Measurements from ENCODE around the gene CLDN2. TPM values are rescaled to one million over a fixed set of nuclear protein-coding genes. Genes with fewer than 3 reads are reported as not detected.

CLDN2 gene
- polyA plus RNA-seq, 10 donors: 0.19 to 1.3 (median 0.31) TPM

DNA sequence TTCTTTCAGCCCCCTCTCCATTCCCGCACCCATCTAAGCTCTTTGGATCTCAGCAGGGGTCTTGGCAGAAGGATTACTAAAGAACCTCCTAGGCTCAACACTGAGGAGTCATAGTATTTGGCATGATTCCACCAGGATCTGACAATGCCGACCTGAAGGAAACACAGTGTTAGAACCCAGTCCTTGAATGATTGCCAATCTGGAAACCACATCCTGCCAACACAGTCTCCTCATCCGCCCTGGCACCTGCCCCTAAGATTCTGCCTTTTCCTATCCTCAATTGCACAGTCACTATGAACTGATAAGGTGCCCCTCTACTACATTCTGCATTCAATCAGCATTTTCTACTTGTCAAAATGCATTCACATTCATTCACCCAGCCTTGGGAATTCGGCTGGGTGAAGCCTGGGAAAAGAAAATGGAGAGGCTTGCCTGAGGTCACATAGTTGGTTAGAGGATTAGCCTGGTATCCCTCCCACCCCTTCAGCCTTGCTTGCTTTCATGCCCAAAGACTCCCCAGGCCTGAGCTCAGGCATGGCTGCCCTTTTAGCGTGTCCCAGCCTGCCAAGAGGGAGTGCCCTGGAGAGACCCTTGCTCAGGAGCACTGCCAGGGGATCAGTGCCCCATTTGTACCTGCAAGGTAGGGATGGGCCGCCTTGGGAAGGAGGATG lies 2.2 kb upstream of the CLDN2 start:
- peak in 1 of 3 donors; percentile 16 for DNase-seq

DNA sequence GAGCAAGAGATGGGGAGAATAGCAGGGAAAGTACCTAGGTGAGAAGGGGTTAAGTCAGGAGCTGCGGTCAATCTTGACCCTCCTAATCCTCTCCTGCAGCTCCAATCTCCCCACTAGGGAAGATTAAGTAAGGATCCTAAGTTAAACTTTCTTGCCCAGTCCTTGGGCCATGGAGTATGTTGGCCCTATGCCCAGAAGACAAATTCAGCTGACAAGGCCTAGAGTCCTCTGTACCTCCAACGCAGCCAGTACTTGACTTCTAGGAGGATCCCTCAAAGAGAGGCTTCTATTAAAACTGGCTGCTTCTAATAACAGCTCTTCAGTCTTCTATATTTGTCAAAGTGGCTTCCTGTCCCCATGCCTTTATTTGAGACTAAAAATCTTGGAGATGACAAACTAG lies 1.4 kb downstream of the CLDN2 start:
- DNase-seq: no peak

DNA sequence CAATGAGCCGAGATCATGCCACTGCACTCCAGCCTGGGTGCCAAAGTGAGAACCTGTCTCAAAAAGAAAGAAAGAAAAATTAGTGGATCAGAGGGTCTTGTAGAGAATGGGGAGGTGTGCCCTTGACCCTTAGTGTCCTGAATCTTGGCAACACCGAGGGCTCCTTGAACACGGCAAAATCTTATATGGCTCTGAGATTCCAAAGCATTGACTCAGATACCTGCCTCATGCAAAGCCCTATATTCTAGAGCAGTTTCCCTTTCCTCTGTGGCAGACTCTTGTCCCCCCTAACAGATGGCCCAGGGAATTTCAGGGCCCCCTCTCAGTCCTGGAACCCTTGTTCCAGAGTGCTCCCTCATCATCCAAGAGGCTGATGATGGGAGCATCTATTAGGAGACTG lies 6.8 kb downstream of the CLDN2 start:
- DNase-seq: no peak

DNA sequence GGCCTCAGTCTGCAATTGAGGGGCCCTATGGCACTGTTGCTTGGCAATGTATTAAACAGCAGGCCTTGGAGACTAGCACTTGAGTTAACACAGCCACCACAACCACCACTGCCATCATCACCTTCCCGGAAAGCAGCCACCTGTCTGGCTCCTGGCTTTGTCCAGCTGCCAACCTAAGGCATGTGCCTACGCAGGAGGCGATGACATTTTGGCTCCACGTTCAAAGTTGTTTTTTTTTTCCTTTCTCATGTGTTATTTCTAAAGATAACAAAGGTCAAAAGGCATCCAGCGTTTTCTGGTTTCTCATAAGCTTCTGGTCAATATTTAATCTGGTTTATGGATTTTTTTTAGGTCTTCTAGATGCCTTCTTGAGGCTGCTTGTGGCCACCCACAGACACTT lies 7.5 kb downstream of the CLDN2 start:
- no peak for DNase-seq

DNA sequence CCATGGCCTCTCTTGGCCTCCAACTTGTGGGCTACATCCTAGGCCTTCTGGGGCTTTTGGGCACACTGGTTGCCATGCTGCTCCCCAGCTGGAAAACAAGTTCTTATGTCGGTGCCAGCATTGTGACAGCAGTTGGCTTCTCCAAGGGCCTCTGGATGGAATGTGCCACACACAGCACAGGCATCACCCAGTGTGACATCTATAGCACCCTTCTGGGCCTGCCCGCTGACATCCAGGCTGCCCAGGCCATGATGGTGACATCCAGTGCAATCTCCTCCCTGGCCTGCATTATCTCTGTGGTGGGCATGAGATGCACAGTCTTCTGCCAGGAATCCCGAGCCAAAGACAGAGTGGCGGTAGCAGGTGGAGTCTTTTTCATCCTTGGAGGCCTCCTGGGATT lies 8.0 kb downstream of the CLDN2 start:
- no peak for DNase-seq

DNA sequence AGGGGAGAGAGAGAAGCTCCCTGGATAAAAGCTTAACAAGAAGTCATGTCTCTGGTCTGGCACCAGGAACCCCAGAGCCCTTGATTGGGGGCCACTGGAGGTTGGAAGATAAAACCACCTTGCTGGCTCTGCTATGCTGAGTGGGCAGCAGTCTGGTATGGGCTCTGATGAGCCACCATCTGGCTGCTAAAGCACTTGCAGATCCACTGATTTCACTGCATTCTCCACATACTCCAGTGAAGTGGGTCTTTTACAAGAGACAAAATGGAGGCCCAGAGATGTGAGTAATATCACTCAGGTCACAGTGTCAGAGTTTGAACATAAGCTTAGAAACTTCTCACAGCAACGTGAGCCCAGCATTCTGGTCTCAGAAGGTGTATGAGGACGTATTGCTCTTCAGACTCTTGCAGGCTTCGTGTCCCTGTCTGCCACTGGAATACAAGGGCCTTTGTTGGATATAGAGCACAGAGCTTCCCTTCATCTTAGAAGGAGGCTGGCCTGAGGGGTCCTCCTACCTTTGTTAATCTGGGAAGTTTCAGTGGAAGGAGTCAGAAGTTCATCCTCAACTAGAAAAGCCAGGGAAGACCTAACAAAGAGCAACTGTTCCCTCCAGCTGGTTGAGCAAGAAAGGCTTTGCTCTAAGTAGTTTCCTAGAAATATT lies 11.8 kb downstream of the CLDN2 start:
- no peak for DNase-seq

DNA sequence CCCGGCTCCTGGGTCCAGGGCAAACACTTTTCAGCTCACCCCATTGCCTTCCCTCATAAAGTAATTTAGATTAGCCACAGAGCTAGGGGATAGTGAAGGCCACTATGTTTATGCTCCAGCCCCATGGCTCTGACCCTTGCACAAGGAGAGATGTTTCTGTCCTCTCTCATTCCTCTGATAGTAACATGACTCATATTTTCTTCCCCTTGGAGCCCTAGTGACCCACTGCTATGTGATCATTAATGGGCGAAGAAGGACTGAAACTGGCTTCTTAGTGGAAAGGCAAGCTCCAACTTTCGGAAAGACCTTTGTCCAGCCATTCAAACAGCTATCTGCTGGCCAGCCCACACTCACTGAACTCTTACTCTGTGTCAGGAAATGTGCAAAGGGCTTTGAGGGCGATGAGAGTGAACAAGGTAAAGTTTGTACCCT lies 12.3 kb downstream of the CLDN2 start:
- DNase-seq: no peak

DNA sequence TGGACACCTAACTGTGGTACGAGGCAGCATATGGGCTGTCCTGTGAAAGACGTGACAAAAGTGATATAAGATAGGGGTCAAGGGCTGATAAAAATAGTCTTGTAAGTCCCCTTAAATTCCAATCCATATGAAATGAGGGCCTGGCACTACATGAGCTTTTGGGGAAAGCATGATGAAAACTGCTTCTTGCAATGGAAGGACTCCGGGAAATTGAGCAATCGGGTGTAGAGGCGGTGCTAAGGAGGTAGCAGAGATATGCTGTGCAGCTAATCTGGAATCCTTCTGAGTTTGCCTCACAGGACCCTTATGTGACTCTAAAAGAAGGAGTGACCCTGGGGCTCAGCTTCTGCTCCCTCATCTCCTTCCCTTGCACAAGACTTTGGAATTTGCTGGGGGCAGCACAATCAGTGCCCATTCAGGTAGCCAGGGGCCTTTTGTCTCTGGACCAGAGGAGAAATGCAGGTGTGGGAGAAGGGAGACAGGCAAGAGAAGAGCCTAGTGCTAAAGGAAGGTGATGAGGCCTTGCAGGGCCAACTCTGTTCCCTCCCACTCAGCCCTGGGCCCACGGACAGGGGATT lies 12.8 kb downstream of the CLDN2 start:
- no peak for DNase-seq

DNA sequence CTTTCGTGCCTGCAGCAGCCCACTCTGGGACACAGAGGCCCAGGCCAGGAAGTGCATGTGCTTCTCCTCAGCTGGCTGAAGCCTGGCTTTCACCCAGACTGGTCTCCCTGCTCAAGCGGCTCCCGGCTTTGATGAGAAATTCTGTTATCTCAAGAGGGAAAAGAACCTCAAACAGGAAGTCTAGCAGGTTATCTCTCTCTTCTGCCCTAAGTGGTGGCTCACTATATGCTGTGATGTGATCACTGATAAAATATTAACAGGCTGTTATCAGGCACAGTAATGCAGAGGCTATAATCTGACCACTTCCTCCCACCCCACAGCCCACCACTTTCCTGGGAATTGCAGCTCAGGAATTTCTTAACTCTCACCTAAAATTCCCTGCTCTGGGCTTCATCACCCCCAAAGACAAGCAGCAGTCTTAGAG lies 13.3 kb downstream of the CLDN2 start:
- DNase-seq: no peak

DNA sequence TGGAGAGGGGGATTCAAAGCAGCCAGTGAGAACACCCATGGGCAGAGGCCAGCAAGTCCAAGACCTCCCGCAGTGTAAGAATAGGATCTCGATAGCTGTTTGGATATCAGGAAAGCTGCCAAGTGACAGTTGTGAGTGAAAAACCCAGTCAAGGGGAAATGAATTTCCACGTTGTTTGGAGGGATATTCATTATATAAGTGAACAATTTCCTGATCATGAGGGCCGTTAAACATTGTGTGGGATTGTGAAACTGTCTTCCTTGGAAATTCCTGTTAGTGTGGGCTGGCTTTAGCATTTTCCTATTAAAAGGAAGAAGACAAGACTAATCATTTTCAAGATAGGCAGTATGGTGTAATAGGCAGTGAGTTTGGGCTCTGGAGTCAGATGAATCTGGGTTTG lies 15.0 kb downstream of the CLDN2 start:
- no peak for DNase-seq

DNA sequence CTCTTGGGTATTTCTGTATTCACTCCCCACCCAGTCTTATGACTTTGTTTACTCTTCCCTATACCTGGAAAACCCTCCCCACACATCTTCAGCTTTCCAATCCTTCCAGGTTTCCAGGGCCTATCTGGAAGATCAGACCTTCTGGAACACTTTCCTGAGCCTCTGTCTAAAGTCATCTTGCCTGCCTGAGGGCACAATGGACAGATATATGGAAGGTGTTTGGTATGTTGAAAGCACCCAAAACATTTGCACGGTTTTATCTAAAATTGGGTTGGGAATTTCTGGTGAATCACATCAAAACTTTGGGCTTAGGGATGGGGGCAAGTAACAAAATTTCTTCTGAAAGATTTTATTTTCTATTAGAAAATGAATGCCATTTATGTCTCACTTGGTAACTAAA lies 16.0 kb downstream of the CLDN2 start:
- DNase-seq: no peak

DNA sequence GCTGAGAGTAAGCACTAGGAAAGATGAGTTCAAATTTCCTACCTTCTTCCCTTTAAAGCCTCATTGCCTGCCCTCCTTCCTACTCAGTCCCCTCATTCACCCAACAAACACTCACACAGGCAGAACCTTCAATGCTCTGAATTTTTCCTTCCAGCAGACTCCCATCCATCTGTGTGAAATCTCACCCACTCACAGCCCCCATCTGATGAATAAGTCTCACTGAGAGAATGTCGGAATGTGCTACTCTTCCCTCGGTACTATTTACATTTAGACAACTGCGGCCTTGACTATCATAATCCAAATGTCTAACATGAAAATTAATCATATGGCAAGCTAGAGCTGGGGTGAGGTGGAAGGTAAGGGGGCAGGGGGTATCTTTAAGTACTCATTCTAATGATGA lies 19.4 kb downstream of the CLDN2 start:
- DNase-seq: no peak

DNA sequence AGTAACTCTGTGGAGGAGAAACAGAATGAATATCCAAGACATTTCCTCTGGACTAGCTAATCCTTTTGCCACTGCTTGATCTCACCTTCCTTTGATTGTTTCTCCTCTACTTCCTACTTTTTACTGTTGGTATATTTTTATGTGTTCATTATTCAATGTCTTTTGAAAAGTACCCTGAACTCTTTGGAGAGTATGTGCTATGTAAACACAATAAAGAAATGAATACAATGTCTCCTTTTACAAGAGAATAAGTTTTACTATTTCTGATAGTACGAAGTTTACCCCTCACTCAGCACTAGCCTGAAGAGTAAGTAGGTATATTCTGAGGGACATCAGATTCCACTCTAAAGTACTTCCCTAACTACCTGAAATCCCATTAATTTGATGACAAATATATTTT lies 19.9 kb downstream of the CLDN2 start:
- no peak for DNase-seq

DNA sequence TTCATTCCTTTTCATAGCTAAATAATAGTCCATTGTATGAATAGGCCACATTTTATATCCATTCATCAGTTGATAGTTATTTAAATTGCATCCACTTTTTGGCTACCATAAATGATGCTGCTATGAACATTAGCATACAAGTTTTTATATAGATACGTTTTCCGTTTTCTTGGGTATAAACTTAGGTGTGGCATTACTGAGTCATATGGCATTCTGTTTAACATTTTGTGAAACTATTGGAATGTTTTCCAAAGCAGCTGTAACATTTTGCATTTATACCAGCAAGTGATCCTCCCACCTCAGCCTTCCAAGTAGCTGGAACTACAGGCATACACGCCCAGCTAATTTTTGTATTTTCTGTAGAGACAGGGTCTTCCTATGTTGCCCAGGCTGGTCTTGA lies 26.3 kb downstream of the CLDN2 start:
- DNase-seq: no peak

DNA sequence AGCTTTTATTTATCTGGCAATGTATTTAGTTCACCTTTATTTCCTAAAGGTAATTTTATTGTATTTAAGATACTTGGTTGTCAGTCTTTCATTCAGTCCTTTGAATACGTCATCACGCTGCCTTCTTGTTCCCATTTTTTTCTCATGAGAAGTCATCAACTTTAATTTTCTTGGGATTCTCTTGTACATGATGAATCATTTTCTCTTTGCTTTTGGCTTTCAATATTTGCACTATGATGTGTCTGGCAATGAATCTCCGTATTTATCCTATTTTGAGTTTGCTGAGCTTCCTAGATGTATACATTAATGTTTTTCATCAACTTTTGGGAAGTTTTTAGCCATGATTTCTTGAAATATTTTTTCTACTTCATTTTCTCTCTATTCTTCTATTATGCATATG lies 28.4 kb downstream of the CLDN2 start:
- DNase-seq: no peak

DNA sequence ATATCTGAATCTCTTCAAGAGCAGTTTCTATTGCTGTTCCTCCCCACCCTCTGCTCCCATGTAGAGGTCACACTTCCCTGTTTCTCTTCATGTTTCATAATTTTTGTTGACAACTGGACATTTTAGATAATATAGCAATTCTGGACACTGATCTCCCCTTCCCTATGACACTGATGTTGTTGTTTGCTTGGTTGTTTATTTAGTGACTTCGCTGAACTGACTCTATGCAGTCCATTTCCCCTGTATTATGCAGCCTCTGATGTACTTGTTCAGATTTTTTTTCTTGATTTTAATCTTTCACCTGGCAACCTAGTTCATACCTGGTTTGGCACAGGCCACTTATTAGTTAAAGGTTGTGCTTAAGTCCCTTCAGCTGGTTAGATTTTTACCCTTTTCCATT lies 29.2 kb downstream of the CLDN2 start:
- DNase-seq: no peak

DNA sequence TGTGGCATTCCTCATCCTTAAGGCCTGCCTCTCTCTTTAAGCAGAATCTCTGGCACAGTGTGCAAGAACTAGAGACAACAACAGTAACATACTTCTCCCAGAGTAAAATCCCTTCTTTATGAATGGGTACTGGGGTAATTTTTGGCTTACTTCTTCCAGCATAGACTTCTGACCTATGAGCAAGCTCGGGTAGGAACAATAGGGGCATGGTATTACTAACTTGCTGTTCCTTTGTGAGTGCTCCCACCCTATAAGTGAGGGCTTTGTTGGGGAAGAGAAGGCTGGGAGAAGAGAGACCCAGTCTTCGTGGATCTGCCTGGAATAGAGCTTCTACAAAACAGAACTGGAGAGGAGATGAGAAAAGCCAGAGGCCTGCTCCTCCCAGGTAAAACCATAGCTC lies 30.2 kb downstream of the CLDN2 start:
- no peak for DNase-seq

DNA sequence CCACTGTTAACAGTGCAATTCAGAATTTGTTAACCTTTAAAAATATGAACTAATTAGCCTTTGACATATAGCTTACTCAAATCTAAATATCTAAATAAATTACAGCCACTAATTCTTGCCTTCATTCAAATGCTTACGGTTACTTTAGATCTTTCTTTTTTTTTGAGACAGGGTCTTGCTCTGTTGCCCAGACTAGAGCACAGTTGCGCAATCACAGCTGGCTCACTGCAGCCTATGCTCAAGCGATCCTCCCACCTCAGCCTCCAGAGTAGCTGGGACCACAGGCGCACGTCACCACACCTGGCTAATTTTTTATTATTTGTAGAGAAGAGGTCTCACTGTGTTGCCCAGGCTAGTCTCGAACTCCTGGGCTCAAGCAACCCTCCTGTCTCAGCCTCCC lies 31.0 kb downstream of the CLDN2 start:
- DNase-seq: no peak

DNA sequence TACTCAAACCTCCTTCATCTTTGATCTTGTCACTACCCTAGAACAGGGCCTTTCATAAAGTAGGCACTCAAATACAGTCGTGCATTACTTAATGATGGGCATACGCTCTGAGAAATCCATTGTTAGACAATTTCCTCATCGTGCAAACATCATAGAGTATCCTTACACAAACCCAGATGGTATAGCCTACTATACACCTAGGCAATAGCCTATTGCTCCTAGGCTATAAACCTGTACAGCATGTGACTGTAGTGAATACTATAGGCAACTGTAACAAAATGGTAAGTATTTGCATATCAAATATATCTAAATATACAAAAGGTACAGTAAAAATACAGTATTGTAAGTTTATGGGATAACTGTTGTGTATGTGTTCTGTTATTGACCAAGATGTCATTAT lies 31.9 kb downstream of the CLDN2 start:
- DNase-seq: no peak

DNA sequence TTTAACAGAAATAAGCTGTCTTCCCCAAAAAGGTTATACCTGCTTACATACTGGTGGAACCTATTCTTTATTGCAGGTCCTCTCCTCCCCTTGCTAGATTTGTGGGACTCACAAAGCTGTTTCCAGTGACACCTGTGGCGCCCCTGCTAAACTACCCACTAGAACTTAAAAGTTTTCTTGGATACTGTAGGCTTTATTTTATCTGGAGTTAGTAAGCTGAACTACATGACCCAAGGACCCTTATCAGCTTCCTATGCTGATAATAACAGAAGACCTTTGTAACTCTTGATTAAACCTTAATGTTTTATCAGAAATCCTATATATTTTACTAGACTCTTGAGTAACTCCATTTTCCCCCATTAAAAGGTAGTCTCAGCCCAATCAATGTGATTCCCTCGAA lies 32.3 kb downstream of the CLDN2 start:
- DNase-seq: no peak

DNA sequence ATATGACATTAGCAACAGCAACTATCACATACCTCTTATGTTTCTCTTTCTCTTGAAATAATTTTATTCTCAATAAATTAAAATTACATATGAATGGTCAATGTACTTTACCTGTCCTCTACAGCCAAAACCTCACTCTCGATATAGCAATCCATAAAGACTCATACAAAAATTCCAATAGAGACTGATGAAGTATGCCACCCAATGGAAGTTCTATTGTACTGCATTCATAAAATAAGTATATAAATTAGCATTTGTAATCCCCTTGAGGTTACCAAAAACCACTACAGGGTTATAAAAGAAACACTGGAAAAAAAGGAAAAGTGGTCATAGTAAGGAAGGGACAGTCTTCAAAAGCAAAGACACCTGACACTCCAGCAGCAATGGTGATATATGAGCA lies 32.8 kb downstream of the CLDN2 start:
- no peak for DNase-seq

DNA sequence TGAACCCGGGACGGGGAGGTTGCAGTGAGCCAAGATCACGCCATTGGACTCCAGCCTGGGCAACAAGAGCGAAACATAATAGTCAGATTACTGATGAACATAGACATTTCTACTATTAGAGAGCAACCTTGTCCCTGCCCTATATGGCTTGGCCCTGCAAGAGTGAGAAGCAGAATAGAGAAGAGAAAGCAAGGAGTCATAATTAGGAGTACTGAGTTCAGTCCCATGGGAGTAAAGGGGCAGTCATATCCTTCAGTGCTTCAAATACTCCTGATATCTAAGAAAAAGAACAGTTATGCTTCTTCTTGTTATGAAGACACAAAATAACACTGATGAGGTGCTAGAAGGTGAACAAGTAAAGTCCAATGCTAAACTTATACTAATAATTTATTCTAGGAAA lies 33.8 kb downstream of the CLDN2 start:
- no peak for DNase-seq

DNA sequence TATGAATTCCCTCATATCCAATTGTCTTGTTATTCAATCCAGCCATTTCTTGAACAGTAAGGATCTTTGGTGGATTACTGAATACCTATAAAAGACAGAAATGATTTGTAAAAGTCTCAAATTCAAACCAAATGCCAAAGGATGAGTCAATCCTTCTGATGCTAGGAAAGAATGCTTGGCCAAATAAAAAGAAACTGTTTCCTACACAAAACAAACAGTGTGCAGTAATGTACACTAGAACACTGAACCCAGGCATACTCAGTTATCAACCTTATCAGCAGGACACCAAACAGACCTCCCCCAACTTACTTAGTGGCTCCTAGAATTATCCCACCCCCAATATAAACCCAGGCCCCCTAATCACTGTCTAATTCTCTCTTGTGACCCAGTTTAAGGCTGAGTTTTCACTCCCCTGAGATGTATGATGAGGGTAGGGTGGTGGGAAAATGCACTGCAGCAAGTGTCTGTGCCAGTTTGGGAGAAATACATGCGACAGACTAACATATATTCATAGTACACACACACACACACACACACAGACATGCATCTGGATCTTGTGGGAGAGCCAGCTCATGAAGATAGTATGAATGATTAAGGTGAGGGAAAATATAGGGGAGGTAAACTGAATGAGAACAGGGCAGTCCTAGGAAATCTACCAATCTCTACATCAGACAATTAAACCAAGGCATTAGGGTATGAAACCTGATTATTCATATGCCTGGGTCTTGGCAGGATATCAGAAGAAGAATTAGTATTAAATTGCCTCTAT lies 35.0 kb downstream of the CLDN2 start:
- peak in 1 of 3 donors; percentile 7 for DNase-seq

Data from muscle of back (tissue), 11 donors.